HepG2 (cell line): ENCODE measurements around the gene TMEM253. TPM values are rescaled to one million over a fixed set of nuclear protein-coding genes. Genes with fewer than 3 reads are reported as not detected.
A peak's percentile ranks its signal among the peaks of the same experiment; 100 is the strongest.

ENCODE experiments used
- ATAC-seq: fragments of 200-7000 bp; cut with Tn5 transposase; 3 replicates; pipeline ENCODE4 v1.9.1; 2020; ENCODE audit warnings: mild to moderate bottlenecking, moderate library complexity
- BruUV-seq: library from RNA; stranded (reverse); fragments of 400-500 nt; replicated peaks from 2 replicates; lab custom pipeline; 2021; lab: Mats Ljungman, UMichigan
- CTCF ChIA-PET: fragments of 300-600 bp; formaldehyde crosslinking; extraction: SDS; loops from one replicate; lab custom pipeline; 2021; ENCODE audit warnings: low total read pairs, inconsistent platforms, low intra/inter-chr PET ratio; lab: Yijun Ruan, JAX
- POLR2A ChIA-PET: fragments of 350-600 bp; sonication (Branson Sonifier 250); formaldehyde crosslinking; loops from one replicate; lab custom pipeline; 2020; ENCODE audit warnings: antibody characterized with exemption, inconsistent platforms; lab: Yijun Ruan, JAX
- DNase-seq: peaks from one replicate; pipeline ENCODE4 v3.0.0-alpha.2; 2015; ENCODE audit warnings: low spot score
- FAIRE-seq: peaks from 3 replicates; lab custom pipeline; 2011; peaks lifted over from hg19 to GRCh38; lab: Jason Lieb, UNC
- H2AFZ ChIP-seq: one replicate; pipeline ENCODE4 v1.6.1; 2011; ENCODE audit warnings: low read length, inconsistent platforms
- H3K27ac ChIP-seq: fragments of 300-600 bp; 3 replicates; pipeline ENCODE4 v1.8.0; 2011; ENCODE audit warnings: mixed run types, mild to moderate bottlenecking, mixed read lengths, low read length, inconsistent platforms; ENCODE audit not compliant: insufficient read depth; ENCODE audit errors: extremely low read length
- H3K27me3 ChIP-seq, 2 experiments: fragments of 200-600 bp in 1 of 2; 2 replicates in 1 of 2; 3 replicates in 1 of 2; pipeline versions ENCODE4 v1.6.0 to v1.8.0; 2011; ENCODE audit warnings: low read length in 2 of 2, mild to moderate bottlenecking in 2 of 2, moderate library complexity in 2 of 2, inconsistent platforms in 1 of 2; ENCODE audit not compliant: insufficient read depth in 2 of 2, control insufficient read depth in 1 of 2
- H3K36me3 ChIP-seq, 2 experiments: fragments of 200-600 bp in 1 of 2; replicated peaks in 1 of 2; 2 replicates in 1 of 2; 3 replicates in 1 of 2; pipeline versions ENCODE4 v1.5.1 to v1.8.0; 2011; ENCODE audit warnings: low read length in 2 of 2, inconsistent platforms in 1 of 2; ENCODE audit not compliant: insufficient read depth in 2 of 2, control insufficient read depth in 1 of 2
- H3K4me1 ChIP-seq: 2 replicates; pipeline ENCODE4 v1.5.1; 2012; ENCODE audit warnings: low read length, inconsistent platforms; ENCODE audit not compliant: insufficient read depth
- H3K4me2 ChIP-seq: 2 replicates; pipeline ENCODE4 v1.6.0; 2011; ENCODE audit warnings: low read depth, low read length, inconsistent platforms
- H3K4me3 ChIP-seq, 3 experiments: fragments of 200-600 bp in 1 of 3; sonication (generic), shearing (Covaris generic) in 1 of 3; replicated peaks in 1 of 3; 2 replicates each; pipeline ENCODE4 v1.5.1; 2011 to 2016; ENCODE audit warnings: low read length in 3 of 3, inconsistent platforms in 2 of 3, low read depth in 2 of 3, mild to moderate bottlenecking in 2 of 3, control low read depth in 1 of 3, mixed read lengths in 1 of 3; ENCODE audit not compliant: insufficient read depth in 1 of 3
- H3K79me2 ChIP-seq: one replicate; pipeline ENCODE4 v1.6.1; 2011; ENCODE audit warnings: low read length, inconsistent platforms; ENCODE audit not compliant: insufficient read depth
- H3K9ac ChIP-seq: 2 replicates; pipeline ENCODE4 v1.6.0; 2011; ENCODE audit warnings: mild to moderate bottlenecking, low read depth, low read length, inconsistent platforms; ENCODE audit not compliant: insufficient read depth
- H3K9me3 ChIP-seq: 2 replicates; pipeline ENCODE4 v1.5.1; 2012; ENCODE audit warnings: mild to moderate bottlenecking, low read length
- H4K20me1 ChIP-seq: 2 replicates; pipeline ENCODE4 v1.6.0; 2011; ENCODE audit warnings: inconsistent platforms, mild to moderate bottlenecking, low read length, moderate library complexity; ENCODE audit not compliant: insufficient read depth
- GLI4 ChIP-seq: sonication (generic); formaldehyde crosslinking; IDR thresholded peaks from 2 replicates; pipeline ENCODE4 v1.5.1; 2020; ENCODE audit warnings: missing genetic modification reagents, mild to moderate bottlenecking, moderate library complexity, borderline replicate concordance
- KAT8 ChIP-seq: IDR thresholded peaks from 2 replicates; pipeline ENCODE4 v1.6.1; 2016; ENCODE audit warnings: missing genetic modification reagents, missing compliant biosample characterization
- POLR2AphosphoS5 ChIP-seq: IDR thresholded peaks from 2 replicates; pipeline ENCODE4 v1.6.1; 2012; ENCODE audit warnings: low read depth, low read length
- RAD21 ChIP-seq: fragments of 450-650 bp; formaldehyde crosslinking; IDR thresholded peaks from 2 replicates; pipeline ENCODE4 v1.5.0; 2020; ENCODE audit warnings: mild to moderate bottlenecking
- STAG1 ChIP-seq: sonication (generic); formaldehyde crosslinking; IDR thresholded peaks from 2 replicates; pipeline ENCODE4 v1.4.0; 2020; ENCODE audit warnings: missing genetic modification reagents
- ZBTB21 ChIP-seq: sonication (generic); formaldehyde crosslinking; IDR thresholded peaks from 2 replicates; pipeline ENCODE4 v1.4.0; 2020; ENCODE audit warnings: missing genetic modification reagents
- ZKSCAN5 ChIP-seq: sonication (generic); formaldehyde crosslinking; IDR thresholded peaks from 2 replicates; pipeline ENCODE4 v1.5.1; 2020; ENCODE audit warnings: mild to moderate bottlenecking, missing genetic modification reagents
- ZNF24 ChIP-seq: fragments of 450-650 bp; IDR thresholded peaks from 2 replicates; pipeline ENCODE4 v1.6.1; 2017; ENCODE audit warnings: antibody characterized with exemption, mild to moderate bottlenecking
- ZSCAN25 ChIP-seq: sonication (generic); formaldehyde crosslinking; IDR thresholded peaks from 2 replicates; pipeline ENCODE4 v1.8.0; 2022; ENCODE audit warnings: mild to moderate bottlenecking, missing genetic modification reagents
- WGBS: methylation state at CpG from one replicate; pipeline ENCODE4 v1.1.6; 2017; ENCODE audit warnings: low lambda C conversion rate; 5-methylcytosine and 5-hydroxymethylcytosine counted together
- in situ Hi-C: cut with HindIII; loops from 2 replicates; pipeline ENCODE4 v1.10.0; 2017; ENCODE audit warnings: low pct_unique_long_range_greater_than_20kb; ENCODE audit not compliant: extremely low pct_ligation_motif_present
- intact Hi-C: fragments of 100-400 bp; cut with micrococcal nuclease; formaldehyde crosslinking; loops from one replicate; pipeline ENCODE4 v1.10.0; 2022; ENCODE audit not compliant: unreplicated experiment
- polyA plus RNA-seq, 8 experiments: library from polyadenylated mRNA; depleted of rRNA in 3 of 8; stranded (reverse) in 7 of 8; unstranded in 1 of 8; fragments of >200 nt; fragmentation: Illumina TruSeq in 4 of 8; extraction: Trizol in 4 of 8; gene quantifications; 2 replicates each; pipeline versions ENCODE4 v1.2.1 to v1.2.3, GENCODE V29; 2011 to 2016; ENCODE audit warnings: low read depth in 4 of 8, missing spikeins in 1 of 8, mixed read lengths in 1 of 8; ENCODE audit not compliant: insufficient read depth in 1 of 8
- total RNA-seq, 5 experiments: library from RNA; depleted of rRNA; stranded (reverse); fragments of >200 nt; fragmentation: Illumina TruSeq; extraction: Trizol; gene quantifications; 2 replicates each; pipeline ENCODE4 v1.2.3, GENCODE V29; 2016; ENCODE audit warnings: low read depth in 1 of 5
- TF ChIP-seq, protein P1 (sequence below): sonication (generic); IDR thresholded peaks from 2 replicates; pipeline ENCODE4 v1.6.1; 2016; ENCODE audit warnings: low read depth, borderline replicate concordance
- TF ChIP-seq, protein P2 (sequence below): IDR thresholded peaks from 2 replicates; pipeline ENCODE4 v1.6.1; 2016; ENCODE audit warnings: low read depth, borderline replicate concordance
- TF ChIP-seq, protein P3 (sequence below): sonication (generic); formaldehyde crosslinking; IDR thresholded peaks from 2 replicates; pipeline ENCODE4 v1.5.0; 2020; ENCODE audit warnings: mild to moderate bottlenecking, missing genetic modification reagents
- TF ChIP-seq, protein P4 (sequence below), 2 experiments: sonication (generic) in 1 of 2; formaldehyde crosslinking in 1 of 2; IDR thresholded peaks; 2 replicates each; pipeline versions ENCODE4 v1.6.1 to v1.9.0; 2014 to 2022; ENCODE audit warnings: antibody characterized with exemption in 1 of 2, borderline replicate concordance in 1 of 2, inconsistent platforms in 1 of 2, low read depth in 1 of 2, missing genetic modification reagents in 1 of 2

The TMEM253 gene
- total and polyA plus RNA-seq, 2 of the 13 experiments (the other 11 are each of a cell fraction or from before 2014, with no cell fraction given) = 0.29 to 0.45 TPM

DNA sequence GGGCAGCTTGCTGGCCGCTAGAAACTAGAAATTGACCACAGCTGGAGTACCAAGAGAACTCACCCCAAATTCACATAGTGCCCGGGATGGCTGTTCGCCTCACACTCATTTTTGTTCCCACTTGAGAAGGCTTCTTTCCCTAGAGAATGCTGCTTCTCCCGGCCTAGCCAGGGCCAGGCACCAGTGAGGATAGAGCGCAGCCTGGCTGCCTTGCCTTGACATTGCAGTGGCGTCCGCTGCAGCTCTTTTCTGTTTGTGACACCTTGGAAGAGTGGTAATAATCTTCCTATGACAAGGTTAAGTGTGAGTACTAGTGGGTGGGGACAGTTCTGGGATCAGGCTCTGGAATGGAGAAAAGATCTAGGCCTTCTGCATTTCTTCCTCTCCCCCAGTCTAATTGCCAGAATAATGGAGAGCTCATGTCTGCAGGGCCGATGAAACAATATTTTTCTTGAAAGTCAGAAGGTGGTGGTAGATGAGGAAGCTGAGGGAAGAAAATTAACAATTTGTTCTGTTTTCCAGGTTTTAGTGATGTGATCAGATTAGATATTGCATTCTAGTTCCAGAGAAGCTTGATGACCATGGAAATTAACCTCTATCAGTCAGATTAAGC lies 3.7 kb downstream of the TMEM253 start:
- no TSS peak for BruUV-seq
- CTCF ChIA-PET = interaction anchor here (1.1 to 8.0 kb wide), 6 partner anchors 11 to 93 kb away, joined by 3 to 320 read pairs (median 14); partner anchors contain the start of genes ARHGEF40 and ZNF219
- TF ChIP-seq GLI4 (CRISPR knock-in tag) (no peak), RAD21 (CRISPR knock-in tag) (peak; percentile 98), ZSCAN25 (CRISPR knock-in tag) (0 out of 2 replicates have a peak, but pooled peaks have one; percentile 14), ZBTB21 (CRISPR knock-in tag) (no peak), STAG1 (CRISPR knock-in tag) (peak; percentile 93), ZKSCAN5 (CRISPR knock-in tag) (0 out of 2 replicates have a peak, but pooled peaks have one; percentile 38), POLR2AphosphoS5 (no peak), ZNF24 (peak; percentile 10; the same call in 1 of the 2 replicates), KAT8 (CRISPR knock-in tag) (no peak)
- TF ChIP-seq, protein P1, sequence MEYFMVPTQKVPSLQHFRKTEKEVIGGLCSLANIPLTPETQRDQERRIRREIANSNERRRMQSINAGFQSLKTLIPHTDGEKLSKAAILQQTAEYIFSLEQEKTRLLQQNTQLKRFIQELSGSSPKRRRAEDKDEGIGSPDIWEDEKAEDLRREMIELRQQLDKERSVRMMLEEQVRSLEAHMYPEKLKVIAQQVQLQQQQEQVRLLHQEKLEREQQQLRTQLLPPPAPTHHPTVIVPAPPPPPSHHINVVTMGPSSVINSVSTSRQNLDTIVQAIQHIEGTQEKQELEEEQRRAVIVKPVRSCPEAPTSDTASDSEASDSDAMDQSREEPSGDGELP = peak; percentile 59; the same call in 1 of the 2 replicates
- TF ChIP-seq, protein P2, sequence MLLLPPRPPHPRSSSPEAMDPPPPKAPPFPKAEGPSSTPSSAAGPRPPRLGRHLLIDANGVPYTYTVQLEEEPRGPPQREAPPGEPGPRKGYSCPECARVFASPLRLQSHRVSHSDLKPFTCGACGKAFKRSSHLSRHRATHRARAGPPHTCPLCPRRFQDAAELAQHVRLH = peak; percentile 50; the same call in 1 of the 2 replicates
- TF ChIP-seq, protein P3, sequence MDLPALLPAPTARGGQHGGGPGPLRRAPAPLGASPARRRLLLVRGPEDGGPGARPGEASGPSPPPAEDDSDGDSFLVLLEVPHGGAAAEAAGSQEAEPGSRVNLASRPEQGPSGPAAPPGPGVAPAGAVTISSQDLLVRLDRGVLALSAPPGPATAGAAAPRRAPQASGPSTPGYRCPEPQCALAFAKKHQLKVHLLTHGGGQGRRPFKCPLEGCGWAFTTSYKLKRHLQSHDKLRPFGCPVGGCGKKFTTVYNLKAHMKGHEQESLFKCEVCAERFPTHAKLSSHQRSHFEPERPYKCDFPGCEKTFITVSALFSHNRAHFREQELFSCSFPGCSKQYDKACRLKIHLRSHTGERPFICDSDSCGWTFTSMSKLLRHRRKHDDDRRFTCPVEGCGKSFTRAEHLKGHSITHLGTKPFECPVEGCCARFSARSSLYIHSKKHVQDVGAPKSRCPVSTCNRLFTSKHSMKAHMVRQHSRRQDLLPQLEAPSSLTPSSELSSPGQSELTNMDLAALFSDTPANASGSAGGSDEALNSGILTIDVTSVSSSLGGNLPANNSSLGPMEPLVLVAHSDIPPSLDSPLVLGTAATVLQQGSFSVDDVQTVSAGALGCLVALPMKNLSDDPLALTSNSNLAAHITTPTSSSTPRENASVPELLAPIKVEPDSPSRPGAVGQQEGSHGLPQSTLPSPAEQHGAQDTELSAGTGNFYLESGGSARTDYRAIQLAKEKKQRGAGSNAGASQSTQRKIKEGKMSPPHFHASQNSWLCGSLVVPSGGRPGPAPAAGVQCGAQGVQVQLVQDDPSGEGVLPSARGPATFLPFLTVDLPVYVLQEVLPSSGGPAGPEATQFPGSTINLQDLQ (CRISPR knock-in tag) = peak; percentile 15
- TF ChIP-seq, protein P4, sequence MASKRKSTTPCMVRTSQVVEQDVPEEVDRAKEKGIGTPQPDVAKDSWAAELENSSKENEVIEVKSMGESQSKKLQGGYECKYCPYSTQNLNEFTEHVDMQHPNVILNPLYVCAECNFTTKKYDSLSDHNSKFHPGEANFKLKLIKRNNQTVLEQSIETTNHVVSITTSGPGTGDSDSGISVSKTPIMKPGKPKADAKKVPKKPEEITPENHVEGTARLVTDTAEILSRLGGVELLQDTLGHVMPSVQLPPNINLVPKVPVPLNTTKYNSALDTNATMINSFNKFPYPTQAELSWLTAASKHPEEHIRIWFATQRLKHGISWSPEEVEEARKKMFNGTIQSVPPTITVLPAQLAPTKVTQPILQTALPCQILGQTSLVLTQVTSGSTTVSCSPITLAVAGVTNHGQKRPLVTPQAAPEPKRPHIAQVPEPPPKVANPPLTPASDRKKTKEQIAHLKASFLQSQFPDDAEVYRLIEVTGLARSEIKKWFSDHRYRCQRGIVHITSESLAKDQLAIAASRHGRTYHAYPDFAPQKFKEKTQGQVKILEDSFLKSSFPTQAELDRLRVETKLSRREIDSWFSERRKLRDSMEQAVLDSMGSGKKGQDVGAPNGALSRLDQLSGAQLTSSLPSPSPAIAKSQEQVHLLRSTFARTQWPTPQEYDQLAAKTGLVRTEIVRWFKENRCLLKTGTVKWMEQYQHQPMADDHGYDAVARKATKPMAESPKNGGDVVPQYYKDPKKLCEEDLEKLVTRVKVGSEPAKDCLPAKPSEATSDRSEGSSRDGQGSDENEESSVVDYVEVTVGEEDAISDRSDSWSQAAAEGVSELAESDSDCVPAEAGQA (IDR thresholded peaks at IDR 0.05; ENCODE audit: low read depth) = no peak
- TF ChIP-seq, protein P4 (CRISPR knock-in tag; IDR thresholded peaks at IDR 0.05; ENCODE audit: borderline replicate concordance) = no peak

More for the DNA sequence above, 3.7 kb downstream of the TMEM253 start:
- peak overlapping the region; percentile 95 for H3K9ac ChIP-seq
- no peaks in the 10 kb centered on the region; a peak in 1 of 5 replicates for H3K27me3 ChIP-seq
- peak; percentile 61 for ATAC-seq
- peak overlapping the region; percentile 97 for H3K27ac ChIP-seq
- POLR2A ChIA-PET = interaction anchor here (0.7 to 6.5 kb wide), 21 partner anchors 10 to 423 kb away, joined by 3 to 141 read pairs (median 7); partner anchors contain the start of genes ARHGEF40 and NDRG2
- no peaks in the 10 kb centered on the region for H3K9me3 ChIP-seq
- in situ Hi-C loops (loop anchor here (5.0 kb wide), 2 partner anchors 37 to 87 kb away; no protein-coding TSS in a partner anchor), intact Hi-C loops (loop anchor here (1.0 kb wide), 4 partner anchors 8 to 90 kb away; no protein-coding TSS in a partner anchor)
- no peak for DNase-seq
- H4K20me1 ChIP-seq = no peaks in the 10 kb centered on the region
- H3K4me2 ChIP-seq = peak overlapping the region; percentile 94
- H3K4me1 ChIP-seq = peaks cover 80% of the 10 kb centered on the region
- H3K4me3 ChIP-seq = peak overlapping the region; percentile 61 to 82 (median 66)
- peak; percentile 51 for FAIRE-seq
- no peaks in the 10 kb centered on the region for H3K36me3 ChIP-seq
- H3K79me2 ChIP-seq = peaks cover 11% of the 10 kb centered on the region
- peak overlapping the region; percentile 33 for H2AFZ ChIP-seq
- 1% methylated on average over 8 of the region's 8 CpGs for WGBS
